IPS-NIHi7 (cell line): ENCODE data around the gene S100A13.

ENCODE experiments used
- DNase-seq: peaks from one replicate; pipeline ENCODE4 v3.0.0; 2012; ENCODE audit warnings: mixed read lengths; ENCODE audit errors: extremely low spot score

S100A13 gene

GRCh38 chr1:153626477-153626903, 815 bp downstream of the S100A13 start:
- DNase-seq, result no peak

GRCh38 chr1:153624965-153625611, 2.2 kb downstream of the S100A13 start:
- no peak for DNase-seq

DNA sequence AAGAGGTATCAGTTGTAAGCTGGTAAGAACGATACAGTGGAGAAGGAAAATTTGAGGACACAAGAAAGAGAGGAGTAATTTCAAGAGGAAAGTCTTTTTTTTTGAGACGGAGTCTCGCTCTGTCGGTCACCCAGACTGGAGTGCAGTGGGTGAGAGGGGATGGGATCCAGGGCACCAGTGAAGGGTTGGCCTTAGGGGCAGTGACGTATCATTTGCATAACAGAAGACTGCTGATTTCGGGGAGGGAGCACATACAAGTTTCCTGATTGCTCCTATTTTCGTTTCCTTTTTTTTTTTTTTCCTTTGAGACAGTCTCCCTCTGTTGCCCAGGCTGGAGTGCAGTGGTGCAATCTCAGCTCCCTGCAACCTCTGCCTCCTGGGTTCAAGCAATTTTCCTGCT, 4.2 kb downstream of the S100A13 start:
- no peak for DNase-seq

DNA sequence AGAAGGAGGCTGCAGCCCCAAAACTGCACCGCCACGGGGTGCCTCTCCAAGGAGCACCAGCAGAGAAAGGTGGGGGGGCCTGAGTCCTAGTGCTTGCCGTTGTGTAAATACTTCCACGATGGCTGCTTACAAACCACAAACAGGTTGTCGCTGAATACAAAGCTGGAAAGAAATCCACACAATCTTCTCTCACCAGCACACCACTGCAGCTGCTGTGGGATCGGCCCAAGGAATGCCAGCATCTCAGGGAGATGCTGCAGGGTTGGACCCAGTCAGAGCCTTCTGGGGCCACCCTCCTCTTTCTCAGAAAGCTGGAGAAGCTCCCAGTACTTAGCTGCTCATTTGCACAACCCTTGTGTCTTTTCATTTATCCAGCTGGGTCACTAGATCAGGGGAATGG, 8.1 kb downstream of the S100A13 start:
- DNase-seq, result no peak

DNA sequence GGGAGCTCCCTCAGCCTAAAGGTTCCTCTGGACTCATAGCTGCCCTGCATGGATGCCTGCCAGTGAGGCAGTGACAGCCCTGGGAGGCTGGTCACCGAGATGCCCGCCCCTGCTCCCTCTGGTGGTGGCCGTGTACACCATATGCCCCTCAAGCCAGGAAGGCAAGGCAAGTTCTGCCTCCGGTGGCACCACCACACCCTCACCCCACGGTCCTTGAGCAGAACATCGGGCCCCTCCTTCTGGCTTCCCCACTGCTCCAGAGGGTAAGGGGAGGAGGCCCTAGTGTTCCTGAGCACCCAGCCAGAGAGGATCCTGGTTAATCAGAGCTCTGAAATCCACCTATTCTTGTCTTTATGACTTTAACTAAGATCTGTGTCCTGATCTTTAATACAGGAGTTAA, 9.6 kb downstream of the S100A13 start:
- DNase-seq, result peak; percentile 57

GRCh38 chr1:153616917-153617311, 10.4 kb downstream of the S100A13 start:
- DNase-seq, result no peak

DNA sequence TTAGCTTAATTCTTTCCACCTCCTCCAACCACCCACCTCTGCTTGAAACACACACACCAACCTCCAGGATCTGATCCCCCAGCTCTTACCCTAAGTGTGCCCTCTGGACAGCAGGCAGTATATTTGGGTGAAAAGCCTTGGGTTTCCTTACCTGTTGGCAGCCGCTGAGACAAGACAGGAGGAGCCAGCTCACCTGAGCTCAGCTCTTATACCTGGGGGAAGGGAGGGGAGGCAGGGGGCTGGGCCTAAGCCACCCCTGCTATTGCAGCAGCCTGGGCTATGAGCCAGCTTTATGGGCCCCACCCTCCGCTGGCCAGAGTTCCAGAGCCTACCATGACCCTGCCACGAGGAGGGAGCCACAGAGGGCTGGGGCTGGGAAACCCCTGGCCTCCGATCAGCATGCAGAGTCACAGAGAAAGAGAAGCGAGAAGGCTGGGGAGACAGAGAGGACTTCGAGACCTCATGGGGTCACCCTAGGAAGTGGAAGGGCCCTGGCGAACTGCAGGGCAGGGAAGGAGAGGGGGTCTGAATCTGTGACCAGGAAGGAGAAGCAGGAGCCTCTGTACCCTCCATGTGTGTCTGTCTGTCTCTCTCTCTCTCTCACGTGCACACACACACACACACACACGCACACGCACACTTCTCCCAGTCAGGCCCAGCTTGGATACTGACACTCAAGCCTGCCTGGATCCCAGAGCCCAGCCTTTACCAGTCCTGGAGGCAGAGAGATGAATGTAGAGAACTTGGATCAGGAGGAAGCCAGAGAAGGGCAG, 11.0 kb downstream of the S100A13 start, which contains the start of gene S100A14:
TSS of gene S100A14 (minus strand) at position 182 of the 773 bp plus-strand sequence. CDS start 467 bp downstream, outside the sequence.
- DNase-seq, result no peak

- no peak for DNase-seq
Measured at GRCh38 chr1:153615406-153615805, 11.9 kb downstream of the S100A13 start.

DNA sequence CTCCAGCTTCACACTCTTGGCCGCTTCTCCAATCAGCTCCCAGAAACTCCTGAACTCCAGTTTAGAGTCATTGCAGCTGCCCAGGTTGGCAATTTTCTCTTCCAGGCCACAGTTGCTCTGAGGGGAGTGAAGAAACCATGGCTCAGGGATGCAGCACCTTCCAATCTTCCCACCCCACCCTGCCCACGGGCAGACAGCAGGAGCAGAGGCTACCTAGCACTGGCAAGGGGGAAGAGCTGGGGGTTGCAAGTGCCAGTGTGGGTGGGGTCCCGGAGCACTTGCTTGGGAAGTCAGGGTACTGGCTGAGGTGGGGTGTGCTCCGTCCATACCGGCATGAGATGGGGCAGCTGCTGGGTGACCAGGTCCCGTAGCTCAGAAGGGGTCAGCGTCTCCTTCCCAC, 12.4 kb downstream of the S100A13 start:
- DNase-seq, result no peak

DNA sequence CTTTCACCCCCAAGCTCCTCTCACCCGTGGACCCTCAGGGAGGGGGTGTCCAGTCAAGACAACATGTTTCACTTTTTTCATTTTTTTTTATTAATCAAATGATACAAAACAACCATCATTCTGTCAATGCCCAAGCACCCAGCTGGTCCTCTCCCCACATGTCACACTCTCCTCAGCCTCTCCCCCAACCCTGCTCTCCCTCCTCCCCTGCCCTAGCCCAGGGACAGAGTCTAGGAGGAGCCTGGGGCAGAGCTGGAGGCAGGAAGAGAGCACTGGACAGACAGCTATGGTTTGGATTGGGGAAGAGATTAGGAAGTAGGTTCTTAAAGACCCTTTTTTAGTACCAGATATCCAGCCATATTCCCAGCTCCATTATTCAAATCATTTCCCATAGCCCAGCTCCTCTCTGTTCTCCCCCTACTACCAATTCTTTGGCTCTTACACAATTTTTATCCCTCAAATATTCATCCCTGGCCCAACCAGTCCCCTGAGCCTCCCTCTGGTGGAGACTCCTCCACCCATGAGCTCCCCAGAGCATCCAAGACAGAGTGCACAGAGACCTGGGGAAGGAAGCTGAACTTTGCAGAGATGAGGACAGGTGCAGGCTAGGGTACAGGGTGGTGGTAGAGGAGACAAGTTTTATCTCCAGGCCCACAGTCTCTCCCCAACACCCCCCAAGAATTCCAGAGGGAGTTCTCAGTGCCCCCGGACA, 13.0 kb downstream of the S100A13 start:
- no peak for DNase-seq

DNA sequence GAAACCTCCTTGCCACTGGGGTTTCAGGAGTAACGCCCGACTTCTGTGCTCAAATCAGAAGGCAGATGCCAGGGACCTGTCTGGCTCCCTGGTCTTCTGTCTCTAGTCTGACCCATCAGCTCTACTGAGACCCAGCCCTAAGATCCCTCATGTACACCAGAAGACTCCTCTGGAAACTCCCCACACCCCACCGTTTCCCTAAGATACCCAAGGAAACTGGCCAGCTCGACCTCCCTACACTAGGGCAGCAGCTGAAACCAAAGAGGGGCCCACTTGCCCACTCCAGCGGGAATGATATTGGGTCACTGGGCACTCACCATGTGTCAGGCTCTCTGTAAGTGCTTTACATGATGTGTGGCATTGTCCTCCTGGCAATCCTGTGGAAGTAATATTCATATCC, 13.9 kb downstream of the S100A13 start:
- no peak for DNase-seq

GRCh38 chr1:153612755-153613331, 14.5 kb downstream of the S100A13 start, which contains the start of gene S100A16:
TSS of gene S100A16 (minus strand) at chr1:153613137. CDS start at chr1:153608151, 4,986 bp downstream.
- peak; percentile 74 for DNase-seq

GRCh38 chr1:153612111-153612754, 15.1 kb downstream of the S100A13 start:
- DNase-seq, result no peak

GRCh38 chr1:153611356-153611755, 15.9 kb downstream of the S100A13 start:
- no peak for DNase-seq

DNA sequence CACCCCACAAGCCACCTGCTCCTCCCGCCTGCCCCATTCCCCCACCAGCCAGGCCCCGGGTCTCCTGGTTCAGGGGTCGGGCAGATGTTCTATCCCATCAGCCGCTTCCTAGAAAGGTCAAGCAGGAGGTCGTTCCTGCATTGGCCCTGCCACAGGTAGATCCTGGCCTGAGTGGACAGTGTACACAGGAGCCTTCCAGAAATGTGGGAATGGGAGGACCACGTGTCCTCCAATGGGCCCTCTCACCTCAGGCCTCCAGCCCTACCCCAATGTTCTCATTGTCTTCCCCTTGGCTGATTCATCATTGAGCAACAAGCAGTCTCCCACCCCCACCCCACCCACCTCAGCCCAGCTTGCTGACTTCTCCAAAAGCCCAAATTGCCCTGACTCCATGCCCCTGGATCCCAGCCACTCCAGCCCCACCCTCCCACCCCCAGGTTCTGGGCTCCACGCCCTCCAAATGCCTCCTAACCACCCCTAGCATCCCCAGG, 16.4 kb downstream of the S100A13 start:
- no peak for DNase-seq

DNA sequence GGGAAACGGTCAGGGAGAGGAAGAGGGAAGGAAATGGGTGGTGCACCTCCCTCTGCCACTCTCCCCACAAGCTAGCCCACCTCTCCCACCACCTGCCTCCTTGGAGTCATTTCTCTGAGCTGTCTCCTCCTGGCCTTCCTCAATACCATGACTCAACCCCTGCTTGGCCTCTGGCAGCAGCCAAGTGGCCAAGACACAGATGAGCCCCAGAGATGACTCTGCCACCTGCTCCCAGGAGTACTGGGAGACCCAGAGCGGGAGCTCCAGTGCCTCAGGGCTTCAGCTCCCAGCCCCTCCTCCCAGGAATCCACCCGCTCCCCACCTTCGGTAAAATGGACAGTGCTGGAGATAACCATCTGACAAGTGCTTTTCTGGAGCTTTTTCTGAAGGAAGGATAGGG, 17.0 kb downstream of the S100A13 start:
- DNase-seq, result no peak

DNA sequence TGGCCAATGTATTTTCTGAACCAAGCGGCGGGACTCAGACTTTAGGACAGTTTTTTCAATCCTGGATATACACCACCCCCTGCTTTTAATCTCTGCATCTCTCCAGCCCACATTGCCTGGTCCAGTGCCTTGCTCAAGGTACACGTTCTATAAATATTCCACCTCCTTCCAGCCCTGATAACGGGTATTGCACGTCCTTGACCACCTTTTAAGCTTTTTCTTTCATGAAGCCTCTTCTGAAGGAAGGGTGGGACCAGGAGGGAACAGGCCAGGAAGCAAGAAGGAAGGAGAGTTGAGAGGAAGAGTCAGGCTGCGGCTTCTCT, 17.8 kb downstream of the S100A13 start:
- DNase-seq, result no peak

- DNase-seq, result peak; percentile 89
Measured at GRCh38 chr1:153608742-153609584, 18.3 kb downstream of the S100A13 start.

- DNase-seq, result no peak
Measured at GRCh38 chr1:153608089-153608682, 19.1 kb downstream of the S100A13 start.

- DNase-seq, result no peak
Measured at GRCh38 chr1:153607381-153607780, 19.9 kb downstream of the S100A13 start.
